GM04503 (cell line): ENCODE measurements around the gene TEX22.

Source experiments
- DNase-seq: peaks from one replicate; pipeline ENCODE4 v3.0.0-alpha.2; 2012; ENCODE audit warnings: low read depth

Gene TEX22

DNA sequence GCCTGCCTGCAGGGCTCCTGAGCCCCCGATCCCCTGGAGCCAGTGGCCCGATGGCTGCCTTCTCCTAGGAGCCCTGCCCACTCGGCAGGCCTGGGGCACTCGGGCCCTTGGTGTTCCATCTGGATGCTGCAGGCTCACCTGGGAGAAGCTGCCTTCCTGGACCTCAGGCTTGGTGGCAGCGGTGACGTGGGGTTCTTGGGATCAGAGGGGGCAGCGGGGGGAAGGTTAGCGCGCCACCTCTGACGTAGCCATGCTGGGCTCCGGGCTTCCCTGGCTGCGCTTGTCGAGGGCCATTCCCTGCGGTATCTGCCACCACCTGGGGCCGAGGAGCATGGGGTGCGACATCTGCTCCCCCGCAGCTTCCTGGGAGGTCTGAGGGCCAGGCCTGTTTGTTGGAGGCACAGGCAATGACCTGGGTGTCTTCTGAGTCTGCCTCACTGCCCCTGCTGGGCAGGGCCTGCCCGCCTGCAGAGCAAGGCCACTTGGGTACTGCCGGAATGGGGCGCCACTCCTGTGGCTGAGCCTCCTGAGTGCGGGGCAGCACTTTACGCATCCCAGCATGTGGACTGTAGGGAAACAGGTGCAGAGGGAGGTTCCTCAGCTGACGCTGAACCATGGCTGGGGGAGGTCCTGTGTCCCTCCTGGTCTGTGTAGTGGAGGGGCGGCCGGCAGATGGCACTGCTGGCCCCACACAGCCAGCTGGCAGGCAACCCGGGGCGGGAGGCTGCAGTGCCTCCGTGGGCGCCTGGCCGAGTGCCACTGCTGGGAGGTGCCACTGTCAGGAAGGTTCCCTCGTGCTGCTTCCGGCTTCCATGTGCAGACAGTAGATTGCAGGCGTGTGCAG lies 41.6 kb downstream of the TEX22 start:
- DNase-seq: no peak

DNA sequence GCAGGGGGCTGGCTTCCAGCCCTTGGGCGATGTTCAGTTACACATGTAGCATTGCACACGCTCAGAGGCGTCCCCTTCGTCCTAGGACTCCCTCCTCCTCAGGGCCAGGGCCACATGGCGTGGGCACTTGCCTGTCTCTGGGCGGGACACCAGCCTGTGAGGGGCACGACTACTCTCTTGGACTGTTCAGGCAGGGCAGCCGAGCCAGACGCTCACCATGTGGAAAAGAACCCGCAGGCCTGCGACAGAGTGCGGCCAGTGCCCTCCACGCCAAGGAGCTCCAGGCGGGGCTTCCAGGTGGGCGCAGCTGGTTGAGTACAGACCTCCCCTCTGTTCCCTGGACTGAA lies 42.2 kb downstream of the TEX22 start:
- no peak for DNase-seq

DNA sequence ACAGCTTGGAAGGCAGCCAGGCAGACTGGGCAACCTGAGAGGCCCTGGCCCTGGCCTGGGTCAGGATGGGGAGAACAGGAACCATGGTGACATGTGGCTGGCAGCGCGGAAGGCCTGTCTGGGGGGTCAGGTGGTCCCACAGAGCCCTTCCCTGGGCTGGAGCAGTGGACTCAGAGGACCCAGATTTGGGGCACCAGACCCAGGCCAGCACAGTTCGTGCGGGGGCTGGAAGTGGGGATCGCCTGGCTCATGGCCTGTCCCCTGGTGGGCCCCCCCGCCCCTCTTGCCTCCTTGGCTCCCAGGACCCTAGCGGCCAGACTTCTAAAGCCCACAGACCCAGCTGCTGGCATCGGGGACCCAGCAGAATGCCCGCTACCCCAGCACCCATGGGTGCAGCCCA lies 42.7 kb downstream of the TEX22 start:
- DNase-seq: no peak

DNA sequence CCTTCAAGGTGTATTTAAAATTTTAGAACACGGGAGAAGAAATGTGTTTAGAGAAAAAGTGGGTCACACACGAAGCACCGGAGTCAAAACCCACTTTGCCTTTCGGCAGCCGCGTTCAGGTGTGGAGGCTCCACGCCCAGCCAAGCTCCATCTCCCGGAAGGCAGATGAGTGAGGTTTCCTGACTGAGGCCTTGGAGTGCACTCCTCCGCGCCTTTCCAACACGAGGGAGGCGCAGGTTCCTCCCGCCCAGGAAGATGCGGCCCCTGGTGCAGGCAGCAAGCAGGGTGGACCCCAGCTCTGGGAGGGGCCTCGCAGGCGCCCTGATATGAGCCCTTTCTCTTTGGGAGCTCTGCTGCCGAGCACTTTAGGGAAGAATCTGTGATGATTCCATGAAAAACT lies 43.8 kb downstream of the TEX22 start:
- DNase-seq: no peak

DNA sequence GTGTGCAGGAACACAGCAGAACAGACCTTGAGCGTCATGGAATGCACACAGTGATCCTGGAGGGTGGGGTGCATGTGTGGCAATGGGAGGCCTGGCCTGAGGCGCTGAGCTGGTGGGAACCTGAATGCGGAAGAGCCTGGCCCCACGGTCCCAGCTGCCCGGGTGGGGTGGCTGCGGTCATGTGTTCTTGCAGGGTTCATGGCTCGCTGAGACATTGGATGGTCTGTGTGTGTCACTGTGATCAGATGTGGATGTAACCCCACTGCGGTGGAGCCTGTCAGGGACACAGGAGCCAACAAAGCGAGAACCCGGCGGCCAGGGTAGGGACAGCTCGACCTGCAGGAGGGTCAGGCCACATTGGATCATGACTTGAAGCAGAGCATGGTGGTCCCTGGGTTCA lies 44.5 kb downstream of the TEX22 start:
- DNase-seq: no peak

DNA sequence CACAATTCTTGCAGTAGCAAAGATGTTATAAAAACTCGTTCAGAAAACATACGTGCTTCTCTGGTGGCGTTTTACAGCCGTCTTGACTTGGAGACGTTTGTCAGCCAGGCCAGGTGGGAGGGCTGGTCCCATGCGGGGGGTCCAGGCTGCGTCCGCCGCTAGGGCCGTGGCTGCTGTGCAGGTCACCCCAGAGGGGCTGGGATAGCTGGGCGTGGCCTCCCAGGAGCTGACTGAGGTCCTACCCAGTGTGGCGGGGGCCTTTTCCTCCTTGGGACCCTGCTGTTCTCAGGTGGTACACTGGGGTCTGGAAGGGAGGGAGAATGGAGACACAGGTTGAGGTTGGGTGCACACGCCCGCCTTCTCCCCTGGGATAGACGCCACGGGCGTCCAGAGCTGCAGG lies 46.5 kb downstream of the TEX22 start:
- DNase-seq: no peak

DNA sequence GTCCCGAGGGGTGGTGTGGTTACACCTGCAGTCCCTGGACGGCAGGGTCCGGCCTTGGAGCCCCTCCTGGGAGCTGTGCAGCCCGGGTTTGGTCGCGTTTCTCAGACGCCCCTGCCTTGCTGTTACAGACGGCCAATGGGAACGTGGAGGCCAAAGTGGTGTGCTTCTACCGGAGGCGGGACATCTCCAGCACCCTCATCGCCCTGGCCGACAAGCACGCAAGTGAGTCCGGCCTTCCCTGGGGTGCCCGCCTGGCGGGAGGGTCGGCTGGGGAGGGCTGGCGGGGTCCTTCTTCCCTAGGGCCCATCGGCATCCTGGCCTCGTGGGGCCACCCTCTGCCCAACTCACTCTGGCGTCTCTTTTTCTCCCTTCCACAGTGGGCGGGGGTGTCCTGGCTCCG lies 47.0 kb downstream of the TEX22 start:
- DNase-seq: no peak

DNA sequence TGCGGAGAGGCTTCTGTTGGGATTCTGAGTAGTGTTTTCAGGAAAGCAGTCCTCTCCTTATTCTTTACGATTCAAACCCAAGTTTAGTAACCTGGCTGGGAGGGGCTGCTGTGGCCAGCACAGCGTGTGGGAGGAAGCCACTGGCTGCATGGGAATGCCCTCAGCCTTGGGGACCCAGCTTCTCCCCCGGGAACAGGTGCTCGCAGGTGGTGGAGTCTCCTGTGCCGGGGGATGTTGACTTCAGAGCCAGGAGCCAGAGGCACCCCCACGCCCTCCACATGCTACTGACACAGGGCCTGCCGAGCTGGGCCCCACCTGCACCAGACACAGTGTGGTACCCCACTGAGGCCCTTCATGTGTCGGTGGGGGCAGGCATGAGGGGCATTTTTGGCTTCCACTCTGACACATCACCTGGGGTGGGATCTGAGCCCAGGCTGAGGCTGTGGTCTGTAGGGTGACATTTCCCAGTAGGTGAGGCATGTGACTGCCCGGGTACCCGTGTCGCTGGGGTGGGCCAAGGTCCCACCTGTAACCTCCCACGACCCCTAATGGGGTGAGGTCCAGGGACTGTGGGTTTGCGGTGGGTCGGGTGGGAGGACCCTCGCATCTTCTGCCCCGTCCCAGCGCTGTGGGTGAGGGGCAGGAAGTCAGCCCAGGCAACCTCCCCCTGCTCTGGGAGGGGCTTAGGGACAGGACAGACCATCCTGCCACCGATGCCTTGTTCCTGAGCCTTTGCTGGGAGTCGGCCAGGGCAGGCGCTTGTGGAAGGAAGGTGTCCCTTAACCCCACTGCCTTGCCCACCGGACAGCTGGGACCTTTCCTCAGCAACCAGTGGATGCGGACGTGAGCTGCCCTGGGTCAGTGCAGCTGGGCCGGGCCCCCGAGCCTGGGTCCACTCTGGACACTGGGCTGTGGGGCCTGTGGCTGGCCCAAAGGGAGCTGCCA lies 47.8 kb downstream of the TEX22 start:
- DNase-seq: no peak

DNA sequence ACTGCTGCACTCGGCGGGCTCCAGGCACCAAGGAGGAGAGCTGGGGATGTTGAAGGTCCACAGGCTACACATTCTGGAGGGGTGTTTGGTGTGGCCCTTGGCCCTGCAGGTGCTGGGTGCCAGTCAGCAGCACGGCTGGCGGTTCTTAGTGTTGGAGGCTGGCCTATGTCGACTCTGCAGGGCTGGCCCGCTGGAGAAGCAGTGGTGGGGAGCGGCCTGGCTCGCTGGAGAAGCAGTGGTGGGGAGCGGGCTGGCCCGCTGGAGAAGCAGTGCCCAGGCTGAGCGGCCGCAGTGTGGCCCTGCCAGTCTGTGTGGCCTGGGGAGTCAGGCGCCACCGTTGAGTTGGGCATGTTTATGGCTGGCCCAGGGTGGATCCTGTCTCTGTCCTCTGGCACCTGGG lies 48.6 kb downstream of the TEX22 start:
- DNase-seq: no peak

DNA sequence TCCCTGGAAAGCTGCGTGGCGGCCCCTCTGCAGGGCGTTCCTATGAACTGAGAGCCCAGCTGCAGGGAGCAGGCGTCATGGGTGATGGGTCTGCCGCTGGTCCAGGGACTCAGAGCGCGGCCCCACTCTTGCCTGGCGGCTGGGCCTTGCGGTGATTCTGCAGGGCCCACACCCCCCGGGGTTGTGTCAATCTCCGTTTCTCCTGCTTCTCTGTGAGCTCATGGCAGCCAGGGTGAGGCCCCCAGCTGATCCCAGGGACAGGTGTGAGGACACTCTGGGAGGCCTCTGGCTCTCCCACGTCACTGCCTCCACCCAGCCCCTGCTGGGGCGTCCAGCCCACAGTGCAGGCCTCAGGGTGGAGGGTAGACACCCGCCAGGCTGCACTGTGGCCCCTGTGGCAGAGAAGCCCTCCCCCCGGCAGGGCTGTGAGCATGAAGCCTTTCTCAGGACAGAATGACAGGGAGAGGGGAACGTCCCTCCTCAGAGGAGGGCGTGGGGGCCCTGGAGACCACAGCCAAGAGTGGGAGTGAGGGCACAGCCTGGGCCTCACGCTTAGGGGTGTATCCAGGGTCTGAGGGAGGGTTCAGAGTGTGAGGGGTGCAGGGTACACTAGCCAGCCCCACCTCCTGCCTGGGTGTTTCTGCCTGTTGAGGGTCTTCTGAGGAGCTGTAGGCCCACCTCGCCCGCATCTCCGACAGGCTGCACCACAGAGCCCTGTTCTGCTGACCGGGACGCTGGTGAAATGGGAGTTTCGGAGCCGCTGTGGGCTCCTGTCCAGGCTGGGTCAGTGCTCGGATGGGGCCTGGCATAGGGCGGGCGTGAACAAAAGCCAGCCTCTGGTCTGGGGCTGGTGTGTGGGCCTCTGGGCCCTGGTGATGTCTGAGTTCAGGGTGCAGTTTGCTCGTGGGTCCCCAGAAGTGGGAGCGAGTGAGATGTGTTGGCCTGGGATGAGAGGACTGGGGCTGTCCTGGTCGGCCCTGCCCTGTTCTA lies 49.6 kb downstream of the TEX22 start:
- DNase-seq: no peak

DNA sequence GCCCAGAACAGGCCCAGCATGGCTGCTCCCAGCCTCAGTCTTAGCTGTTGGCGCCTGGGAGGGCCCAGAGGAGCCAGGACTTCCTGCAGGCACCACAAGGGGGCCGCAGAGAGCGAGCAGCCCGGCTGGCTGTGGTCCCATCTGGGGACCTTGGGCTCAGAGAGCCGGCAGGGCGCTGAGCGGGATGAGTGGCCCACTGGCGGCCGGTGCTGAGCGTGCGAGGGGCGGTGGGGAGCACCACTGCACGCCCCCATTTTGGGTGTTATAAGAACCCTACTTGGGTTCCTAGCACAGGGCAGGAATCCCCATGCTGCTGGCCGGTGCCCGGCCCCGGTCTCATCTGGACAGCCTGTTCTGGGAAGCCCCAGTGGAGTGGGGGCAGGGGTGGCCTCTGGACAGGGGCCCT lies 50.4 kb downstream of the TEX22 start:
- no peak for DNase-seq

DNA sequence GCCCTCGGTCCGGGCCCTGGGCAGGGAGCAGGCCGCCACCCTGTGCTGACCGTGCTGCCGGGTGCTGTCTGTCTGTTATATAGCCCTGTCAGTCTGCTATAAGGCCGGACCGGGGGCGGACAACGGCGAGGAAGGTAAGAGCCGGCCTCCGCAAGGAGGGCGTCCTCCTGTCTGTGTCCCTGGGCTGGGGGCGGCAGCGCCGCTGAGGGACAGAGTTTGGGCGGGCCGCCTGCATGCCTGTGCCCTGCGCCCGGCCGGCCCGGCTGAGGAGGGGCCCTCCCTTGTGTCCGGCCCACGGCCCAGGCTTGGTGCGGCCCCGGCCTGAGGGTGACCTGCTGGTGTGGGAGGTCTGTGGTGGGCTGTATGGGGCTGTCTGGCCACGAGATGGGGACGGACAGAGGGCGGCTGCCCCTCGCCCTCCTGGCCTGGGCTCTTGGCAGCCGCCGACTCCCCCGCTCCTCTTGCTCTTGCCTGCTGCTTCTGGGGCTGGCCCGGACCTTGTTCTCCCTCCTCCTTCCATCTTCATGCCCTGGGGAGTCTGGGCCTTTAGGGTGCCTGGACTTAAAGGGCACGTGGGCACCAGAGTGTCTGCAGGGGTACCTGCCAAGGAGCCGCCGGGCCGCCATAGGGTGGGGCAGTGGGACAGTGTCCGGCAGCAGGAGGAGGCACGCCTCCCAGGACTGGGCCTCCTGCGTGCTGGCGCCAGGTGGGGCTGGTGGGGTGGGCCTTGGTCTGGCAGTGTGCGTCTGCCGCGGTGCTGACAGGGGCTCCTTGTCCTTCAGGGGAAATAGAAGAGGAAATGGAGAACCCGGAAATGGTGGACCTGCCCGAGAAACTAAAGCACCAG lies 51.2 kb downstream of the TEX22 start:
- DNase-seq: no peak

DNA sequence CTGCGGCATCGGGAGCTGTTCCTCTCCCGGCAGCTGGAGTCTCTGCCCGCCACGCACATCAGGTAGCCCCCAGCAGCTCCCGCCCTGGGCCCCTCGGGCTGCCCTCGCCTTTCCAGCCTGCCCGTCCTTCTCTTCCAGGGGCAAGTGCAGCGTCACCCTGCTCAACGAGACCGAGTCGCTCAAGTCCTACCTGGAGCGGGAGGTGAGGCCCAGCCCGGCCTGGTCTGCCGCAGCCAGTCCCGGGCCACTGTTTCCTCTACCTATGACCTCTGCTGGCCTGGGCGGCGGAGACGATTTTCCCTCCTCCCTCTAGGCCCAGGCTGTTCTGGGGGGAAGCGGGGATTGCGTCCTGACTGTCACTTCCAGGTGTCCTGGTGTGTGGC lies 51.8 kb downstream of the TEX22 start:
- no peak for DNase-seq

DNA sequence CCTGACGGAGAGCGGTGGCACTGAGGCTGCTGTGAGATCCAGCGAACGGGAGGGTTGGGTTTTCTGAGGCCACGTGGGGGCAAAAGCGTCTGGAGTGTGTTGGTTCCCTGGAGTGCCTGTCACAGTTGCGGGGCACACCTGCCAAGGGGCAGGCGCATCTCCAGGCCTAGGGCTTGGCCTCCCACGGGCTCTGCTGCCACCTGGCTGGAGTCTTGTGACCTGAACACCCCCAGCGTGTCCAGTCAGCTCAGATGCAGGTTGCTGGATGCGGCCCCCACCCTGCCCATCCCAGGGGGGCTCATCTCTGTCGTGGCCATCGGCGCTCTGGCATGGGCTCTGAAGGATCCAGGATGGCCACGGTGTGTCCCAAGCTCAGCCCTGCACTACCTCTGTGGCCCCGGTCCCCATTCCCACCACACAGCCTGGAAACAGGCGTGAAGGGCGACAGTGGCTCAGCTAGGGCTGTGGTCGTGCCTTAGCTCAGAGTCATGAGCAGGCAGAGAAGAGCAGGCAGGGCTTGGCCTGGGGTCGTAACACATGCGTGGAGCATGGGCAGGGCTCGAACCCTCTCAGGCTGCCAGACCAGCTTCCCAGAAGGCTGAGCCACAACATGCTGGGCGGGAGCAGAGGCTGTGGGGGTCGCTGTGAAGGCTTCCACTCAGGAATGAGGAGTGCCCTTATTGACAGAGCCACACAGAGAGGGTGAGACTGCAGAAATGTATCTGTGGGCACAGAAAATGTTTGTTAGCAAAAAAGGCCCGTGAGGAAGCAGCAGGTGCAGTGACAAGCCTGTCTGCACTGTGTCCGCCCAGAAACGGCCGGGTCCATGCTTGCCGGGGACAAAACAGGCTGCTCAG lies 52.8 kb downstream of the TEX22 start:
- no peak for DNase-seq

DNA sequence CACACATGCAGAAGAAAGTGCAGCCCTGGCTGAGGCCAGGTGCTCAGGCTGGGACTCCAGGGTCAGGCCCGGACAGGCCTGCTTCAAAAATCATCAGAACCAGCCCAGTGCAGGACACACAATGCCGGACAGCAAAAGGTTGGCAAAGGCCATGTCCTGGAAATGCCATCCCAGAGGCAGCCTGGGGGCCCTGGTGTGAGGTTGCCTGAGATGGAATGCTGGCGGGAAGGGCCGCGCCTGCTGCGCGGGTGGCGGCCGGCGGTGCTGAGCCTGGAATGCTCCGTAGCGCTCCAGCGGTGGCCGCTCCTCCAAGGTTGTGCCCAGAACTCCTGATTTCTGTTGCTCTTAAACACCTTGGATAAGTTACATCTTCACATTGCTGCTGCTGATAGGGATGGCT lies 54.6 kb downstream of the TEX22 start:
- DNase-seq: no peak

DNA sequence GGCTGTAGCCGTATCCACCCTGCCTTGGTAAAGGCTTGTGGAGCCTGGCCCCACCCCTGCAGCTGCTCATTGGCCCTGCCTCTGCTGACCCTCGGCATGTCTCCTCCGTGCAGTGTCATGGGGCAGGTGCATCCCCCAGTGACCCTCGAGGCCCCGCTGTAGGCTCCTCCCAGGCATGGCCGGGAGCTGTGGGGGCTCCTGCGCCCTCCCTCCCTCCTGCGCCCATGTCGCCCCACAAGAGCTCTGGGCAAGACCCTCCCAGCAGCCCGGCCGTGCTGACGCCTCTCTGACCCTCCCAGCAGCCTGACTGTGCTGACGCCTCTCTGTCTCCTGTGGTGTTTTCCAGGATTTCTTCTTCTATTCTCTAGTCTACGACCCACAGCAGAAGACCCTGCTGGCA lies 55.5 kb downstream of the TEX22 start:
- DNase-seq: no peak

DNA sequence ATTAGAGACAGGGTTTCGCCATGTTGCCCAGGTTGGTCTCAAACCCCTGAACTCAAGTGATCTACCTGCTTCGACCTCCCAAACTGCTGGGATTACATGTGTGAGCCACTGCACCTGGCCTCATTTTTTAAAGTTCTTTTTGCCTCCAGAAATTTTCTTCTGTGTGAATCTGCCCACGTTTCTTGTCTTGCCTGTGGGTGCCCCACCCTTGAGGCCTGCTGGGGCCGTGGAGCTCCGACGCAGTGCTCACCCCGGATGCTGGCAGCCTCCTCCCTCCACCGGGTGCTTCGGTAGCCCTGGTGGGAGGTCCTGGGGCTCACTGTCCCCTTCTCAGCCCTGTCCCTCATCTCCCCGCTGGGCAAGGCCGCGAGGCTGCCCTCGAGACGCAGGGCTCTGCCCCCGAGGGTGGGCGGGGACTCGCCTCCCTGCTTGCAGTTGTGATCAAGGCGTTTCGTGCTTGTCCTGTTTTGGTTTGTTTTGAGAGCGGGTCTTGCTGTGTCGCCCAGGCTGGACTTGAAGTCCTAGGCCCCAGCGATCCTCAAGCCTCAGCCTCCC lies 56.8 kb downstream of the TEX22 start:
- no peak for DNase-seq

DNA sequence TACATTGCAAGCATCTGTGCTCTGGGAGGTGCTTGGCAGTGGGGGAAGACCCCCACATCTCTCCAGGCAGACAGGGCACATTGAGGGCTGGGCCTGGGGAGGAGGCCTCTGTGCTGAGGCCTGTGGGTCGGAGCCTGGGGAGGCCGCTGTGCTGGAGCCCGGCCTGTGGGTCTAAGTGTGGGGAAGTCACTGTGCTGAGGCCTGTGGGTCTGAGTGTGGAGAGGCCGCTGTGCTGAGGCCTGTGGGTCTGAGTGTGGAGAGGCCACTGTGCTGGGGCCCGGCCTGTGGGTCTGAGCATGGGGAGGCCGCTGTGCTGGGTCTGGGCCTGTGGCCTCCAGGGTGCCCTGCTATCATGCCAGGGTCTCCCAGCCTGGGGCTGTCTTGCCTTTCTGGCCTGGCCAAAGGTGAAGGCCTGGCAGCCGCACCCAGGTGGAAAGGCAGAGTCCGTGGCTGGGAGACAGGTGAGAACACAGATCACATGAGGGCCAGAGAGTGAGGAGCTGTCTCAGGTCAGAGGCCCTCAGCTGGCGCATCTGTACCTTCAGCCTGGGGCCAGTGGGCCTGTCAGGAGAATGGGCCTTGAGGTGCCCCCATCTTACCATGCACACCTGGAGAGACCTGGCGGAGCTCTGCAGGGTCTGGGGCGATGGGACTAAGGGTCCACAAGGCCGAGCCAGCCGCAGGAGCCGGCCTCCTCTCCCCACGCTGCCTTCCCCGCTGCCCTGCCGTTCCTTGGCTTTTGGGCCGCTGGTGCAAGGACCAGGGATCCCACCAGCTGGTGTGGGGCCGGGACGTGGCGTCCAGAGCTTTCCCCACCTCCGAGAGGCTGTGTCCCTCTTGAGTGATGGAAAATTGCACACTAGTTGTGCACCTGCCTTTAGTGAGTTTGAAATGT lies 57.7 kb downstream of the TEX22 start:
- no peak for DNase-seq
